Rectal smooth muscle tissue (tissue), 1 donor: Measurements from ENCODE around the gene MFGE8.

Experiments
- H3K27ac ChIP-seq: one replicate; pipeline ENCODE4 v1.7.0; 2013; ENCODE audit warnings: low read depth, low read length, inconsistent platforms
- H3K27me3 ChIP-seq: one replicate; pipeline ENCODE4 v1.7.0; 2013; ENCODE audit warnings: low read length; ENCODE audit not compliant: control insufficient read depth, insufficient read depth
- H3K36me3 ChIP-seq: one replicate; pipeline ENCODE4 v1.7.0; 2013; ENCODE audit warnings: low read length; ENCODE audit not compliant: control insufficient read depth, insufficient read depth
- H3K4me1 ChIP-seq: one replicate; pipeline ENCODE4 v1.7.0; 2013; ENCODE audit warnings: low read length; ENCODE audit not compliant: control insufficient read depth, insufficient read depth
- H3K4me3 ChIP-seq: one replicate; pipeline ENCODE4 v1.7.0; 2013; ENCODE audit warnings: low read length
- H3K9ac ChIP-seq: one replicate; pipeline ENCODE4 v1.7.0; 2013; ENCODE audit warnings: low read length

MFGE8 gene

DNA sequence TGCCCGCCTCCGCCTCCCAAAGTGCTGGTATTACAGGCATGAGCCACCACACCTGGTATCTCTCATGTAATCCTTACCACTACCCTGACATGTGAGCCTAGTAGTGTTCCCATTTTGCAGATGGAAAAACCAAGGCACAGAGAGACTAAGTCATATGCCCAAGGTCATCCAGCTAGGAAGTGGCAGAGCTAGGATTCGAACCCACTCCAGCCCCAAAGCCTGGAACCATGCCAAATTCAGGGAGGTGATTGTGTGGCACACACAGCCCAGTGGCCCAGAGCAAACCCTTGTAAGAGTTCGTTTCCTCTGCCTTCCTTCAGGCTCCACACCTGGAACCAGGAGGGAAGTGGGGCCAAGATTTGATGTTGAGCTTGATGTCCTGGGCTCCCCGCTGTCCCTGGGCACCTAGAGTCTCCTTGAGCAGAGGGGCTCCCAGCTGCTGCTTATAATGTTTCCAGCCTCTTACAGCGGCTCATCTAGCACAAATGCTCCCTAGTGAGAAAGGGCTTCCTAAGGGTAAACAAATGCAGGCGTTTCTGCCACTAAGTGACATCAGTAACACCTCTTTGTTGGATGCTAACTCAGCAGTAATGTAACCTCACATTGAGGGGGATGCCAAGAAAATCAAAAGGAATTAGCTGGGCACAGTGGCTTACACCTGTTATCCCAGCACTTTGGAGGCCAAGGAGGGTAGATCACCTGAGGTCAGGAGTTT is 21.5 kb downstream of the MFGE8 start:
- Histone ChIP-seq H3K36me3 (no peaks in the 10 kb centered on the region), H3K4me3 (no peak overlapping the region), H3K27ac (no peak overlapping the region), H3K27me3 (peaks cover 11% of the 10 kb centered on the region), H3K4me1 (no peaks in the 10 kb centered on the region), H3K9ac (no peak overlapping the region)

DNA sequence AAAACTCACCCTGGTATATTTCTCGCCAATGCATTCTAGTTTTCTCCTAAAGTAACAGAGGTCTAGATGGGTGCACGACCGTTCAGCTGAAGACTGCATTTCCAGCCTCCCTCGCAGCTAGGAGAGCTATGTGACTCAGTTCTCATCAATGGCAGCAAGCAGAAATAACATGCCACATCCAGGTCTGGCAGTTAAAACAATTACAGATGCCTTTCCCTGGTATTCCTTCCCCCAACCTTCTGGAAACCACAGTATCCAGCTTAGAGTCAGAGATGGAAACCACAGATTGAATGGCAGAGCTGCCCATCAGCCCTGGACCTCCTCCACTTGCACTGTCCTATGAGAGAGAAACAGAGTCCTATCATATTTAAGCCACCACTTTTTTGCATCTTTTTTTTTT is 22.7 kb downstream of the MFGE8 start:
- Histone ChIP-seq H3K4me1 (no peaks in the 10 kb centered on the region), H3K9ac (no peak overlapping the region), H3K27me3 (peaks cover 11% of the 10 kb centered on the region), H3K36me3 (no peaks in the 10 kb centered on the region), H3K4me3 (no peak overlapping the region), H3K27ac (no peak overlapping the region)

DNA sequence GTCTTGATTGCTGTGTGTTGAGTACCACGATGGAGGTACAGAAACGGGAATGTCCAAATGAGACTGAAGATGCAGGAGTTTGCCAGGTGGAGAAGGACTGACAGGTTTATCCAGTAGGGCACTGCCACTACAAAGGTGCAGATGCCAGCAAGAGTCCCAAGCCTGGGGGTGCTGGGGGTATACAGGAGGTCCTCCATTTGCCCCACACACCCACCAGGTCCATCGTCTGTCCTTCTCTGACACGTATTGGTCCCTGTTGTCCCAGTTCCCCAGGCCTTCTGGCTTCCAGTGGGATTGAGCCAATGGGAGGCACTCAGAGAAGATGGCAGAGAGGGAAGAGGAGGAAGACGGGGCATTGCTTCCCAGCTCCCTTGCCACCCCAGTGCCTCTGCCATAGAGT is 24.5 kb downstream of the MFGE8 start:
- Histone ChIP-seq H3K4me1 (no peaks in the 10 kb centered on the region), H3K27me3 (peaks cover 2% of the 10 kb centered on the region), H3K27ac (no peak overlapping the region), H3K4me3 (no peak overlapping the region), H3K9ac (no peak overlapping the region), H3K36me3 (no peaks in the 10 kb centered on the region)

DNA sequence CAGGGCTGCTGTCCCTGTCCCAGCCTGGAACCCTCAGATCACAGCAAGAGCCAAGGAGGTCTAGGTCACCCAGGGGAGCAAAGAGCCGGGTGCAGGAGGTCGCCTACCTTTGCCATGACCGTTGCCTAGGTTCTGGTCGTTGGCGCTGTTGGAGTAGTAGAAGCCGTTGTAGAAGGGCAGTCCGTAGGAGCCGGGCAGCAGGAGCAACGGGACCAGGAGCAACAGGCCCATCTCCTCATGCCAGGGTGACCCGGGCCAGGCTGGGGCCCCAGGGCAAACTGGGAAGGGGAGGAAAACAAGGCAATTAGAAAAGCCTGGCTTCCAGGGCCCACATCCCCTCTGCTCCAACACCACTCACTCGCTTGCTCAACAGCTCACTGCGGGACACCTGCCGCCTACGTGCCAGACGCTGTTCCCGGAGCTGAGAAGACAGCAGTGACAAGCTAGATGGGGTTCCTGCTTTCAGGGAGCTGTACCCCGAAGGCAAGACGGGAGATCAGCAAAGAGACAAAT is 26.1 kb downstream of the MFGE8 start:
- Histone ChIP-seq H3K27ac (no peak overlapping the region), H3K36me3 (no peaks in the 10 kb centered on the region), H3K27me3 (no peaks in the 10 kb centered on the region), H3K4me1 (no peaks in the 10 kb centered on the region), H3K9ac (no peak overlapping the region), H3K4me3 (no peak overlapping the region)

DNA sequence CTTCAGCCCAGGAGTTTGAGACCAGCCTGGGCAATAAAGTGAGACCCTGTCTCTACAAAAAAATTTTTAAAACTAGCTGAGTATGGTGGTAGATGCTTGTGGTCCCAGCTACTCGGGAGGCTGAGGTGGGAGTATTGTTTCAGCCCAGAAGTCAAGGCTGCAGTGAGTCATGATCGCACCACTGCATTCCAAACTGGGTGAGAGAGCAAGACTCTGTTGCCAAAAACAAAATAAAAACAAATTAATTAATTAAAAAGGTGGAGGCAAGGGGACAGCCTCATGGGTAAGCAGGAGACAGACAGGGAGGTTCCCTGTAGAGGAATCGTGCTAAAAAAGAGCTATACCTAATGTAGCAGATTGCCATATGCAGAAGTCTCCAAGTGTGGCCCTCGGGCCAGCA is 30.4 kb downstream of the MFGE8 start:
- Histone ChIP-seq H3K4me3 (no peak overlapping the region), H3K27me3 (no peaks in the 10 kb centered on the region), H3K4me1 (no peaks in the 10 kb centered on the region), H3K36me3 (no peaks in the 10 kb centered on the region), H3K27ac (no peak overlapping the region), H3K9ac (no peak overlapping the region)

DNA sequence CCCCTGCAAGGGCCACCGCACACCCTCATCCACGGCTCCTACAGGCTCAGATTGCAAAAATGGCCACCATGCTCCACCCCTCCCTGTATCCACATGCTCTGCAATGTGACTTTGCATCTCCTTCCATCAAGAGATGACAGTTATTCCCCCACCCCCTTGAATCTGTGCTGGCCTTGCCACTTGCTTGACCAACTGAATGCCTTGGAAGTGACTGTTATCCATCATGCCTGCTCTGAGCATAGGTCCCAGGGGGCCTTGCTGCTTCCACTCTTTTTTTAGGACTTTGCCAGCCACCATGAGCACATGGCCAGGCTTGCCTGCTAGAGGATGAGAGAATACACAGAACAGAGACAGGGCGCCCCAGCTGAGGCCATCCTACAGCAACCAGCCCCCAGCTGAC is 31.4 kb downstream of the MFGE8 start:
- H3K27me3 ChIP-seq: no peaks in the 10 kb centered on the region
- no peaks in the 10 kb centered on the region for H3K36me3 ChIP-seq
- H3K9ac ChIP-seq: no peak overlapping the region
- H3K27ac ChIP-seq: no peak overlapping the region
- no peaks in the 10 kb centered on the region for H3K4me1 ChIP-seq
- no peak overlapping the region for H3K4me3 ChIP-seq

DNA sequence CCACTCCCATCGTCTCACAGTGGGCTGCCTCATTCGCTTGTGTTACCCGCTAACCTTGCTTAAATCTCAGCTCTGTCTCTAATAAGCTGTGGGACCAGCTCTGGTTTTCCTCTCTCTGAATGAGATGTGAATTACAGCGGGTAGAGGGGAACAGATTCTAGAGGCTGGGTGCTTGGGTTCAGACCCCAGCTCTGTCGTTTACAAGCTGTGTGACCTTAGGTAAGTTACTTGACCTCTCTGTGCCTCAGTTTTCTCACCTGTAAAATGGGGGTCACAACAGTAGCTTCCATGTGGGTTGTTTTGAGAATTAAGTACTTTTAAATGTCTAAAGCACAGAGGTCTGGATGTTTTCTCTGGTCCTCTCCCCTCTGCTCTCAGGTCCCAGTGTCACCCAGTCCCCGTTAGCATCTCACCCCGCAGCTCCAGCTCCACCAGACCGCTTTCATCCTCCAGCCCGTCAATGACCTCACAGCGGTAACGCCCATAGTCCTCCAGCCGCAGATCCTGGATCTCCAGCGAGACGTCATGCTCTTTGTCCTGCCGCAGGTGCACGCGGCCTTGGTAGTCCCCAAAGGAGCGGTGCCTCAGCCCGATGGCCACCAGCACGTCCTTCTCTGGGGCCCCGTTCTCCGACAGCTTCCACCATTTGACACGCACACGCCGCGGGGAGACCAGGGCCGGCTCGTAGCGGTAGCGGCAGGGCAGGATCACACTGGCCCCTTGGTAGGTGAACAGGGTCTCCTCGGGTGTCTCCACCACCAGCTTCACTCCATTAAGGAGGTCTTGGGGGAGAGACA is 32.0 kb downstream of the MFGE8 start:
- H3K9ac ChIP-seq: no peak overlapping the region
- H3K4me3 ChIP-seq: no peak overlapping the region
- no peaks in the 10 kb centered on the region for H3K27me3 ChIP-seq
- H3K36me3 ChIP-seq: no peaks in the 10 kb centered on the region
- H3K27ac ChIP-seq: no peak overlapping the region
- H3K4me1 ChIP-seq: no peaks in the 10 kb centered on the region

DNA sequence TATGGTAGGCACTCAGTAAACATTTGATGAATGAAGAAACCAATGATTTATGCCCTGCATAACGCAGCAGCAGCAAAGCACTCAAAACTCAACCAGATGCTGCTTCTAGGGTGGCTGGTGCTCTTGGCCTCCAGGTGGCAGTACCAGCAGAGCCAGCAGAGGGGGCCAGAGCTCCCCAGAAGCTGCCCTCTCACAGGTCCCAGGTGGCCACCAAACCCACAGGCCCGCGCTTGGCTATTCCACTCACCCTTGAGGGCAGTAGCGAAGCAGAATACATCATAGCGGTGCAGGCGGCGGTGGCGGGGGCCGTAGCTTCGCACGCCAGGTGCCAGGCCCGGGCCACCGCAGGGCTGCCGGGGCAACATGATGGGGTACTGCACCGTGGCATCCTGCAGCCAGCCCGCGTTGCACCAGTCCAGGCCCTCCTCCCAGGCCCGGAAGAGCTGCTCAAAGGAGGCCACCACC is 34.4 kb downstream of the MFGE8 start:
- no peak overlapping the region for H3K4me3 ChIP-seq
- no peaks in the 10 kb centered on the region for H3K36me3 ChIP-seq
- no peak overlapping the region for H3K9ac ChIP-seq
- no peak overlapping the region for H3K27ac ChIP-seq
- no peaks in the 10 kb centered on the region for H3K4me1 ChIP-seq
- H3K27me3 ChIP-seq: no peaks in the 10 kb centered on the region

DNA sequence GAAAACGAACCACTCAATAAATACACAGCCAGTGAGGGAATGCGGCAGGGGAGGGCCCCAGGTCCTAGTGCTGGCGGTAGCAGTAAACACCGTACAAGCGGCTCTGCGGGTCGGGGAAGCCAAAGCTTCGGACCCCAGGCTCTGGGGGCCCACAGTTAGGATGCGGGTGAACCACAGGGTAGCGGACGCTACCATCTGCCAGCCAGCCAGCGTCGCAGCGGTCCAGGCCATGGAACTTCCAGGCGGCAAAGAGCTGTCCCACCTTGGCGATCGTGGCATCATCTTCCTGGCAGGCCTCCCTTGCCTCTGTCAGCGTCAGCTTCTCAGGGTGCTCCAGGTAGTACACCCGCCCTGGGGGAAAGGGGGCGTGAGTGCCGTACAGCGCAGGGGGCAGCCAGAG is 35.3 kb downstream of the MFGE8 start:
- Histone ChIP-seq H3K4me1 (no peaks in the 10 kb centered on the region), H3K27ac (no peak overlapping the region), H3K9ac (no peak overlapping the region), H3K36me3 (no peaks in the 10 kb centered on the region), H3K27me3 (no peaks in the 10 kb centered on the region), H3K4me3 (no peak overlapping the region)

DNA sequence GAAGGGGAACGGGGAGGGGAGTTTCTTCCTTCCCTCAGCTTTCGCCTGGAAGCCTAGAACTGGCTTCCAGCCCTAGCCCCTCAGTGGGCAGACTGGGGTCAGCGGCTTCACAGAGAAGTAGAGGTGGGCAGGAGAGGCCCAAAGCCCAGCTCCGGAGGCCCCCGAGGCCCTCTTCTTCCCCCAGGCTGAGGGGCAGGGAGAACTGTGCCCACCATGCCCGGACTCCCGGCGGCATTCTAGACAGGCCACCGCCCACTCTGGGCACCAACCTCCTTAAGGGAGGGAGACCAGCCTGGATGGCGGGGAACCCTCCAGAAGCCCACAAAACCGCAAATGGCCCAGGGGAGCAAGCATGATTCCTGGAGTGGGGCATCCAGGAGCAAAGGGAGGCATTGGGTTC is 35.8 kb downstream of the MFGE8 start:
- Histone ChIP-seq H3K9ac (no peak overlapping the region), H3K36me3 (no peaks in the 10 kb centered on the region), H3K4me3 (no peak overlapping the region), H3K27me3 (no peaks in the 10 kb centered on the region), H3K4me1 (no peaks in the 10 kb centered on the region), H3K27ac (no peak overlapping the region)

DNA sequence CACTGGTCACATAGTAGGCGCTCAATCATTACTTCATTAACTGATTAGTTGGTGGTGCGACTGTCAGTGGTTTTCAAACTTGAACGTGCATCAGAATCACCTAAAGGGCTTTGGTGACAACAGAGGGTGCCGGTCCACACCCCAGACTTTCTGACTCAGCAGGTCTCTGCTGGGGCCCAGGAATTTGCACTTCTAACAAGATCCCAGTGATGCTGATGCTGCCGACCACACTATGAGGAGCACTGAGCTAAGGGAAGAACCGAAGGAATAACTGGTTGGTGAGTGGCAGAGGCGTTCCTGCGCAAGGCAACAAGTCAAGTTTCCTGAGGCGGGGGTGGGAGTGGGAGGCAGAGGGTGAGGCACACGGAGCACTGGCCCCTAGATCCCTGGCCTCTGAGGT is 36.6 kb downstream of the MFGE8 start:
- H3K4me1 ChIP-seq: no peaks in the 10 kb centered on the region
- H3K27ac ChIP-seq: no peak overlapping the region
- H3K4me3 ChIP-seq: no peak overlapping the region
- no peak overlapping the region for H3K9ac ChIP-seq
- H3K27me3 ChIP-seq: no peaks in the 10 kb centered on the region
- no peaks in the 10 kb centered on the region for H3K36me3 ChIP-seq

DNA sequence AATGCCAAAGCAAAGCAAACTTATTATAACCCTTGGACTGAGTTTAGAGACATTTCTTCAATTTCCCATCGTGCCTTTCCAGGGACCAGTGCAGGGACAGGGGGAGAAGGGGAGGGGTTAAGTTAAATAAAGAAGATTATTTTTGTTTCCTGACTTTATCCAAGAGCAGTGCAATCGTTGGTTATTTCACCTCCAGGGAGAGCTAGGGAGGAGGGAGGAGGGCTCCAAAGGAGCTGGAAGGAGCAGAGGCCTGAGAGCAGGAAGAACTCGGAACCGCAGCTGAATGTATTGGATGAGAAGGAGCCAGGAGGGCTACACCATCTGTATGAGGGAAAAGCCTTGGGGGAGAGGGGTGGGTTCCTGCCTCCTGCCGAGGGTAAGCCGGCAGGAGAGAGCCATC is 38.5 kb downstream of the MFGE8 start:
- Histone ChIP-seq H3K36me3 (no peaks in the 10 kb centered on the region), H3K4me3 (no peak overlapping the region), H3K27ac (no peak overlapping the region), H3K27me3 (peaks cover 2% of the 10 kb centered on the region), H3K9ac (no peak overlapping the region), H3K4me1 (no peaks in the 10 kb centered on the region)

DNA sequence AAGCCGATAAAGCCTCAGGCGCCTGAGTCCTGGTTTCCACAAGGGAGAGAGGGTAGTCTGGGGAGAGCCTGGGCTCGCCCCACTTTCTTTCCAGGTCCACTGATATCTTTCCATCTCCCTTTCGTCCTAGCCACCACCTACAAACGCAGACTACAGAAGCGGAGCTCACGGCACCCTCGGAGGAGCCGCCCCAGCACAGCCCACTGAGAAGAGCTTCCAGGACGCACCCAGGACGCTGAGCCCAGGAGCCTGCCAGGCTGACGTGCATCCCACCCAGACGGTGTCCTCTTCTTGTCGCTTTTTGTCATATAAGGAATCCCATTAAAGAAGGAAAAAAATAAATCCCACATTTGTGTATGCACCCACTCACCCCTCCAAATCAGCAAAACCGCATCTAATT is 38.9 kb downstream of the MFGE8 start:
- Histone ChIP-seq H3K27ac (no peak overlapping the region), H3K9ac (no peak overlapping the region), H3K4me1 (no peaks in the 10 kb centered on the region), H3K27me3 (peaks cover 2% of the 10 kb centered on the region), H3K36me3 (no peaks in the 10 kb centered on the region), H3K4me3 (no peak overlapping the region)
